Choroid plexus epithelial cell (primary cell): ENCODE data around the gene PGD.

Experiments used
- DNase-seq: peaks from one replicate; pipeline ENCODE4 v3.0.0-alpha.2; 2010; ENCODE audit warnings: low read depth
- H3K4me3 ChIP-seq: 2 replicates; pipeline ENCODE4 v1.5.1; 2011; ENCODE audit warnings: low read depth, mild to moderate bottlenecking, control low read depth, low read length, moderate library complexity
- TF ChIP-seq, protein P1 (sequence below): conservative IDR thresholded peaks from 2 replicates; pipeline ENCODE4 v1.5.1; 2011; ENCODE audit warnings: low read depth, mild to moderate bottlenecking, control low read depth, inconsistent platforms, low read length, moderate library complexity

The PGD gene

GRCh38 chr1:10384219-10384618 is 14.6 kb upstream of the PGD start:
- no peak overlapping the region for H3K4me3 ChIP-seq
- DNase-seq: no peak
- TF ChIP-seq, protein P1, sequence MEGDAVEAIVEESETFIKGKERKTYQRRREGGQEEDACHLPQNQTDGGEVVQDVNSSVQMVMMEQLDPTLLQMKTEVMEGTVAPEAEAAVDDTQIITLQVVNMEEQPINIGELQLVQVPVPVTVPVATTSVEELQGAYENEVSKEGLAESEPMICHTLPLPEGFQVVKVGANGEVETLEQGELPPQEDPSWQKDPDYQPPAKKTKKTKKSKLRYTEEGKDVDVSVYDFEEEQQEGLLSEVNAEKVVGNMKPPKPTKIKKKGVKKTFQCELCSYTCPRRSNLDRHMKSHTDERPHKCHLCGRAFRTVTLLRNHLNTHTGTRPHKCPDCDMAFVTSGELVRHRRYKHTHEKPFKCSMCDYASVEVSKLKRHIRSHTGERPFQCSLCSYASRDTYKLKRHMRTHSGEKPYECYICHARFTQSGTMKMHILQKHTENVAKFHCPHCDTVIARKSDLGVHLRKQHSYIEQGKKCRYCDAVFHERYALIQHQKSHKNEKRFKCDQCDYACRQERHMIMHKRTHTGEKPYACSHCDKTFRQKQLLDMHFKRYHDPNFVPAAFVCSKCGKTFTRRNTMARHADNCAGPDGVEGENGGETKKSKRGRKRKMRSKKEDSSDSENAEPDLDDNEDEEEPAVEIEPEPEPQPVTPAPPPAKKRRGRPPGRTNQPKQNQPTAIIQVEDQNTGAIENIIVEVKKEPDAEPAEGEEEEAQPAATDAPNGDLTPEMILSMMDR: no peak

GRCh38 chr1:10386761-10387676 is 11.8 kb upstream of the PGD start:
- DNase-seq: no peak
- TF ChIP-seq, protein P1: no peak
- H3K4me3 ChIP-seq: no peak overlapping the region

GRCh38 chr1:10387677-10388386 is 11.0 kb upstream of the PGD start:
- DNase-seq: peak; percentile 69
- TF ChIP-seq, protein P1: peak; percentile 31
- H3K4me3 ChIP-seq: no peak overlapping the region

DNA sequence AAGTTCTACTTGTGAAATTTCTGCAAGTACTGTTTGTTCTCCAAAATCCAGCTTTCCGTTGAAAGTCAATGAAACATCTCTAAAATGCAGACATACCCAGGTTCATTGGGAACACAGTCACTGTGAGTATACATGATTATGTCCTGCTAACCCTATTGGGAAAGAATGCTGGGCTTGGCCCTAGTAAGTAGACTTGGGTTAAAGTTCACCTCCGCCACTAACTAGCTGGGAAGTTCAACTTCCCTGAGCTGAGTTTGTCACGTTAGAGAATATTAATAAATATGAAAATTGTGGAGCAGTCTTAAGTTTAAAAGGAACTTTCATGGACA is 10.5 kb upstream of the PGD start:
- no peak overlapping the region for H3K4me3 ChIP-seq
- TF ChIP-seq, protein P1: no peak
- no peak for DNase-seq

GRCh38 chr1:10389271-10389973 is 9.4 kb upstream of the PGD start:
- TF ChIP-seq, protein P1: no peak
- no peak overlapping the region for H3K4me3 ChIP-seq
- no peak for DNase-seq

DNA sequence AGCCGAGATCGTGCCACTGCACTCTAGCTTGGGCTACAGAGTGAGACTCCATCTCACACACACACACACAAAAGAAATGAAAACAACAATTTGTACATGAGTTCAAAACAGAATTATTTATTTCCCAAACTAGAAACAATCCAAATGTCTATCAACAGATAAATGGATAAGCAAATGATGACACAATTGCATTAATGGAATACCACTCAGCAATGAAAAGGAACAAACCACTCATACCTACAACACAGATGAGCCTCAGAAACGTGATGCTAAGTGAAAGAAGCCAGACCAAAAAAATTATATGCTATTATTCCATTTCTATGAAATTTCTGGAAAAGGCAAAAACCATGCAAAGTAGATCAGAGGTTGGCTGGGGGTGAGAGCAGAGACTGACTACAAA is 2.0 kb upstream of the PGD start:
- TF ChIP-seq, protein P1: no peak
- no peak overlapping the region for H3K4me3 ChIP-seq
- no peak for DNase-seq
